H1 (cell line): ENCODE results near the gene VWA1. TPM values are rescaled to one million over a fixed set of nuclear protein-coding genes. Genes with fewer than 3 reads are reported as not detected.

Experiments used
- CTCF ChIA-PET: fragments of 300-600 bp; sonication (Branson Sonifier 250); formaldehyde crosslinking; loops from one replicate; lab custom pipeline; 2021; ENCODE audit not compliant: partially characterized antibody; lab: Charles Lee
- POLR2A ChIA-PET: fragments of 300-600 bp; sonication (Branson Sonifier 250); formaldehyde crosslinking; loops from one replicate; lab custom pipeline; 2021; ENCODE audit warnings: inconsistent platforms; ENCODE audit not compliant: partially characterized antibody; lab: Charles Lee
- DNase-seq, 2 experiments: peaks; one replicate each; pipeline versions ENCODE4 v3.0.0 to v3.0.0-alpha.2; 2010 to 2022; ENCODE audit warnings: low spot score in 2 of 2, low read depth in 1 of 2, mixed read lengths in 1 of 2
- FAIRE-seq: peaks from 2 replicates; lab custom pipeline; 2011; peaks lifted over from hg19 to GRCh38; lab: Jason Lieb, UNC
- H2AFZ ChIP-seq: 2 replicates; pipeline ENCODE4 v1.8.1; 2012; ENCODE audit warnings: low read length, inconsistent platforms
- H2AK5ac ChIP-seq: 2 replicates; pipeline ENCODE4 v1.6.1; 2013; ENCODE audit warnings: low read depth, low read length
- H2BK120ac ChIP-seq: replicated peaks from 2 replicates; pipeline ENCODE3; 2013; ENCODE audit warnings: low read depth, low read length, inconsistent platforms
- H2BK12ac ChIP-seq: 2 replicates; pipeline ENCODE4 v1.6.1; 2013; ENCODE audit warnings: low read depth, low read length
- H2BK15ac ChIP-seq: 2 replicates; pipeline ENCODE4 v1.6.1; 2013; ENCODE audit warnings: low read length
- H2BK20ac ChIP-seq: 2 replicates; pipeline ENCODE4 v1.6.1; 2013; ENCODE audit warnings: low read length
- H2BK5ac ChIP-seq: 2 replicates; pipeline ENCODE4 v1.6.1; 2013; ENCODE audit warnings: low read depth, low read length
- H3K14ac ChIP-seq: 2 replicates; pipeline ENCODE4 v1.6.1; 2013; ENCODE audit warnings: inconsistent platforms; ENCODE audit not compliant: insufficient read length
- H3K18ac ChIP-seq: 2 replicates; pipeline ENCODE4 v1.6.1; 2013; ENCODE audit warnings: low read length; ENCODE audit errors: extremely low read depth
- H3K23ac ChIP-seq: 2 replicates; pipeline ENCODE4 v1.6.1; 2013; ENCODE audit warnings: inconsistent platforms; ENCODE audit not compliant: insufficient read length
- H3K23me2 ChIP-seq: 2 replicates; pipeline ENCODE4 v1.6.1; 2013; ENCODE audit warnings: low read depth, low read length
- H3K27ac ChIP-seq: 2 replicates; pipeline ENCODE4 v1.6.1; 2011; ENCODE audit warnings: low read depth, low read length, inconsistent platforms
- H3K27me3 ChIP-seq, 4 experiments: replicated peaks in 1 of 4; 1 replicate in 1 of 4; 2 replicates in 3 of 4; pipeline versions ENCODE4 v1.6.1 to v1.8.1; 2011 to 2013; ENCODE audit warnings: low read length in 3 of 4, mild to moderate bottlenecking in 3 of 4, inconsistent platforms in 2 of 4, mixed read lengths in 2 of 4, moderate library complexity in 1 of 4; ENCODE audit not compliant: control insufficient read depth in 3 of 4, insufficient read depth in 3 of 4; ENCODE audit errors: extremely low read depth in 1 of 4
- H3K36me3 ChIP-seq, 4 experiments: 2 replicates each; pipeline versions ENCODE4 v1.6.1 to v1.8.1; 2011 to 2013; ENCODE audit warnings: mild to moderate bottlenecking in 4 of 4, low read length in 3 of 4, moderate library complexity in 2 of 4, control low read depth in 1 of 4, inconsistent platforms in 1 of 4; ENCODE audit not compliant: insufficient read depth in 4 of 4, control insufficient read depth in 2 of 4
- H3K4ac ChIP-seq: replicated peaks from 2 replicates; pipeline ENCODE3; 2013; ENCODE audit warnings: low read length, low read depth, mixed read lengths, inconsistent platforms; ENCODE audit not compliant: insufficient read length
- H3K4me1 ChIP-seq, 4 experiments: replicated peaks in 1 of 4; 1 replicate in 1 of 4; 2 replicates in 3 of 4; pipeline versions ENCODE4 v1.6.1 to v1.8.1; 2011 to 2013; ENCODE audit warnings: low read length in 3 of 4, inconsistent platforms in 2 of 4, mixed read lengths in 1 of 4; ENCODE audit not compliant: insufficient read depth in 4 of 4, control insufficient read depth in 3 of 4
- H3K4me2 ChIP-seq, 2 experiments: 2 replicates each; pipeline versions ENCODE4 v1.6.1 to v1.8.1; 2011 to 2013; ENCODE audit warnings: low read depth in 2 of 2, low read length in 2 of 2, control low read depth in 1 of 2, inconsistent platforms in 1 of 2, mild to moderate bottlenecking in 1 of 2; ENCODE audit not compliant: insufficient read depth in 1 of 2
- H3K4me3 ChIP-seq, 4 experiments: fragments of 200-600, 300-600 bp in 1 of 4; sonication (generic), shearing (Covaris generic), sonication (Bioruptor Twin) in 1 of 4; 2 replicates each; pipeline versions ENCODE4 v1.5.1 to v1.8.1; 2011 to 2016; ENCODE audit warnings: low read length in 4 of 4, low read depth in 3 of 4, control low read depth in 2 of 4, inconsistent platforms in 2 of 4, mild to moderate bottlenecking in 2 of 4, mixed read lengths in 1 of 4, moderate library complexity in 1 of 4; ENCODE audit not compliant: insufficient read depth in 2 of 4; ENCODE audit errors: extremely low read depth in 1 of 4
- H3K56ac ChIP-seq: replicated peaks from 2 replicates; pipeline ENCODE3; 2013; ENCODE audit warnings: low read depth, mild to moderate bottlenecking, mixed read lengths, low read length, inconsistent platforms; ENCODE audit not compliant: insufficient read length
- H3K79me1 ChIP-seq: 2 replicates; pipeline ENCODE4 v1.6.1; 2013; ENCODE audit warnings: low read depth, low read length, control low read depth
- H3K79me2 ChIP-seq, 2 experiments: 2 replicates each; pipeline versions ENCODE4 v1.6.1 to v1.8.1; 2012 to 2013; ENCODE audit warnings: low read length in 2 of 2, mild to moderate bottlenecking in 2 of 2, inconsistent platforms in 1 of 2; ENCODE audit not compliant: insufficient read depth in 2 of 2, control insufficient read depth in 1 of 2
- H3K9ac ChIP-seq, 4 experiments: replicated peaks in 1 of 4; 1 replicate in 1 of 4; 2 replicates in 3 of 4; pipeline versions ENCODE4 v1.6.1 to v1.8.1; 2011 to 2013; ENCODE audit warnings: low read depth in 3 of 4, low read length in 3 of 4, control low read depth in 2 of 4, mild to moderate bottlenecking in 2 of 4, moderate library complexity in 2 of 4, inconsistent platforms in 1 of 4; ENCODE audit errors: extremely low read depth in 1 of 4
- H3K9me3 ChIP-seq, 2 experiments: 2 replicates each; pipeline versions ENCODE4 v1.6.1 to v1.8.1; 2012 to 2013; ENCODE audit warnings: mild to moderate bottlenecking in 2 of 2, moderate library complexity in 2 of 2, control low read depth in 1 of 2, inconsistent platforms in 1 of 2, low read depth in 1 of 2, low read length in 1 of 2, mixed read lengths in 1 of 2; ENCODE audit not compliant: insufficient read depth in 2 of 2
- H4K20me1 ChIP-seq, 2 experiments: replicated peaks in 1 of 2; 2 replicates each; pipeline versions ENCODE3 to v1.8.1; 2011 to 2013; ENCODE audit warnings: inconsistent platforms in 2 of 2, low read length in 2 of 2, mild to moderate bottlenecking in 1 of 2; ENCODE audit not compliant: insufficient read depth in 2 of 2, control insufficient read depth in 1 of 2
- H4K5ac ChIP-seq: 2 replicates; pipeline ENCODE4 v1.6.1; 2013; ENCODE audit warnings: low read length, low read depth, mixed read lengths, inconsistent platforms; ENCODE audit not compliant: insufficient read length
- H4K8ac ChIP-seq: 2 replicates; pipeline ENCODE4 v1.8.0; 2013; ENCODE audit warnings: mild to moderate bottlenecking, moderate library complexity, low read length, inconsistent platforms; ENCODE audit not compliant: insufficient read depth; ENCODE audit errors: extremely low read depth
- H4K91ac ChIP-seq: replicated peaks from 2 replicates; pipeline ENCODE3; 2013; ENCODE audit warnings: low read length, mixed read lengths, inconsistent platforms; ENCODE audit not compliant: insufficient read length
- BACH1 ChIP-seq: IDR thresholded peaks from 2 replicates; pipeline ENCODE4 v1.6.1; 2012; ENCODE audit warnings: low read length, improper control_type of control experiment
- EGR1 ChIP-seq: IDR thresholded peaks from 2 replicates; pipeline ENCODE4 v1.6.1; 2011; ENCODE audit warnings: low read depth, low read length, borderline replicate concordance
- EP300 ChIP-seq, 2 experiments: IDR thresholded peaks; 1 replicate in 1 of 2; 2 replicates in 1 of 2; pipeline ENCODE4 v1.6.1; 2011 to 2012; ENCODE audit warnings: low read depth in 2 of 2, low read length in 2 of 2, mild to moderate bottlenecking in 2 of 2, borderline replicate concordance in 1 of 2, inconsistent platforms in 1 of 2, moderate library complexity in 1 of 2
- RAD21 ChIP-seq, 2 experiments: IDR thresholded peaks in 1 of 2; conservative IDR thresholded peaks in 1 of 2; 2 replicates each; pipeline ENCODE4 v1.6.1; 2011; ENCODE audit warnings: low read depth in 2 of 2, low read length in 2 of 2, improper control_type of control experiment in 1 of 2, inconsistent platforms in 1 of 2, mild to moderate bottlenecking in 1 of 2, moderate library complexity in 1 of 2
- SAP30 ChIP-seq: fragments of 300-600 bp; sonication (generic); IDR thresholded peaks from 2 replicates; pipeline ENCODE4 v1.7.1; 2012; ENCODE audit warnings: low read length, moderate library complexity, mild to moderate bottlenecking, inconsistent platforms; ENCODE audit not compliant: insufficient read depth, insufficient replicate concordance
- WGBS, 2 experiments: shearing (Covaris generic) in 1 of 2; methylation state at CpG; one replicate each; pipeline versions ENCODE4 v1.1.6 to v1.1.7; 2013 to 2015; ENCODE audit warnings: low lambda C conversion rate in 2 of 2, mixed read lengths in 2 of 2, inconsistent platforms in 1 of 2, low coverage in 1 of 2, missing lambda C conversion rate in 1 of 2; ENCODE audit not compliant: insufficient replicate concordance in 2 of 2, insufficient coverage in 1 of 2, insufficient read length in 1 of 2; ENCODE audit errors: extremely low coverage in 1 of 2, missing lambda C conversion rate in 1 of 2; 5-methylcytosine and 5-hydroxymethylcytosine counted together
- polyA plus RNA-seq, 7 experiments: library from polyadenylated mRNA; depleted of rRNA in 3 of 7; stranded (reverse) in 5 of 7; unstranded in 2 of 7; fragments of >200 nt in 5 of 7; fragments of 200-250 nt in 2 of 7; gene quantifications; 1 replicate in 5 of 7; 2 replicates in 1 of 7; 4 replicates in 1 of 7; pipeline versions ENCODE4 v1.2.1 to v1.2.3, GENCODE V29; 2011 to 2013; ENCODE audit warnings: missing spikeins in 2 of 7, mixed read lengths in 2 of 7
- total RNA-seq: library from RNA; stranded (reverse); fragmentation: NEBNext Ultra II Directional; extraction: Animal tissue kit (Norgen Biotek cat#: 25700); gene quantifications from 2 replicates; pipeline ENCODE4 v1.2.1, GENCODE V29; 2021

The VWA1 gene
- total and polyA plus RNA-seq, 2 of the 8 experiments (the other 6 are each of a cell fraction or from before 2014, with no cell fraction given): 16.0 to 36.6 TPM

GRCh38 chr1:1400576-1401456 lies 34.7 kb upstream of the VWA1 start:
- H3K14ac ChIP-seq: no peak overlapping the region
- DNase-seq (no peak), FAIRE-seq (no peak)
- WGBS, 2 experiments: 95% methylated on average over 22 of the region's 22 CpGs; no CpG with 5 or more reads in 1 of the 2 experiments
- CTCF ChIA-PET: interaction anchor here (0.5 to 3.6 kb wide), 19 partner anchors 8 to 136 kb away, joined by 3 to 32 read pairs (median 10); partner anchors contain the start of genes AURKAIP1 and DVL1
- H3K23me2 ChIP-seq: peaks cover 17% of the 10 kb centered on the region
- no peak overlapping the region for H2BK20ac ChIP-seq
- no peak overlapping the region for H3K4ac ChIP-seq
- peak overlapping the region in 2 of 4 experiments; percentile 90 to 91; a peak in 3 of 7 replicates for H3K9ac ChIP-seq
- H2BK15ac ChIP-seq: no peak overlapping the region
- H2BK5ac ChIP-seq: no peak overlapping the region; the same call in 1 of the 2 replicates
- H2BK12ac ChIP-seq: no peak overlapping the region
- H4K91ac ChIP-seq: no peak overlapping the region
- peak overlapping the region; percentile 91 to 100 for H3K4me2 ChIP-seq
- peaks cover 6 to 47% of the 10 kb centered on the region in 2 experiments; a peak in 3 of 4 replicates for H3K79me2 ChIP-seq
- no peak overlapping the region for H2BK120ac ChIP-seq
- no peak overlapping the region for H3K18ac ChIP-seq
- peaks cover 18% of the 10 kb centered on the region for H3K79me1 ChIP-seq
- no peaks in the 10 kb centered on the region for H3K27me3 ChIP-seq
- H3K4me1 ChIP-seq: peaks cover 0 to 20% (median 13%) of the 10 kb centered on the region in 4 experiments; a peak in 6 of 7 replicates
- H2AK5ac ChIP-seq: no peak overlapping the region
- POLR2A ChIA-PET: interaction anchor here (0.9 to 33.4 kb wide), 13 partner anchors 5 to 174 kb away, joined by 3 to 719 read pairs (median 5); partner anchors contain the start of genes ANKRD65, AURKAIP1, CCNL2 and MRPL20
- H3K27ac ChIP-seq: no peak overlapping the region; the same call in 1 of the 2 replicates
- H3K36me3 ChIP-seq: peaks cover 29 to 62% (median 43%) of the 10 kb centered on the region in 4 experiments
- H4K5ac ChIP-seq: no peak overlapping the region
- H3K23ac ChIP-seq: no peak overlapping the region
- H3K4me3 ChIP-seq: peak overlapping the region; percentile 93 to 95 (median 94); a peak in 7 of 8 replicates
- no peak overlapping the region for H3K56ac ChIP-seq
- H3K9me3 ChIP-seq: no peaks in the 10 kb centered on the region
- peaks cover 11 to 26% of the 10 kb centered on the region in 2 experiments for H4K20me1 ChIP-seq
- H2AFZ ChIP-seq: no peak overlapping the region
- no peak overlapping the region for H4K8ac ChIP-seq
- no peak for TF ChIP-seq SAP30
- TF ChIP-seq BACH1: no peak
- no peak for TF ChIP-seq EP300 (IDR thresholded peaks at IDR 0.05; ENCODE audit: borderline replicate concordance in 1 of 2, low read depth in 2 of 2, low read length in 2 of 2)
- no peak for TF ChIP-seq RAD21 (IDR thresholded peaks at IDR 0.05 in 1 of 2, conservative IDR thresholded peaks at IDR 0.05 in 1 of 2; ENCODE audit: low read depth in 2 of 2, low read length in 2 of 2)
- no peak for TF ChIP-seq EGR1
